ENCODE results near the gene TPSD1.
"Not testable (repeated sequence)": the region's sequence is repeated elsewhere in the genome, so short reads cannot be mapped to it uniquely, and the experiment has no call there.

TPSD1 gene

GRCh38 chr16:1243907-1244850 is 11.7 kb upstream of the TPSD1 start:
- not testable (repeated sequence) for DNase-seq

- DNase-seq = no peak
Observed at GRCh38 chr16:1244881-1245280, 11.0 kb upstream of the TPSD1 start.

GRCh38 chr16:1245452-1246020 is 10.3 kb upstream of the TPSD1 start:
- no peak for DNase-seq

- not testable (repeated sequence) for DNase-seq
Observed at GRCh38 chr16:1247903-1248537, 7.8 kb upstream of the TPSD1 start.

- not testable (repeated sequence) for DNase-seq
Observed at GRCh38 chr16:1249031-1249755, 6.7 kb upstream of the TPSD1 start.

GRCh38 chr16:1253701-1254364 is 2.0 kb upstream of the TPSD1 start:
- DNase-seq = not testable (repeated sequence)

- DNase-seq = not testable (repeated sequence)
Observed at GRCh38 chr16:1254821-1255220, 1.0 kb upstream of the TPSD1 start.

- not testable (repeated sequence) for DNase-seq
Observed at GRCh38 chr16:1256296-1256873, 516 bp downstream of the TPSD1 start.

- DNase-seq = no peak
Observed at GRCh38 chr16:1256874-1257322, 1.0 kb downstream of the TPSD1 start.

- DNase-seq = no peak
Observed at GRCh38 chr16:1257561-1258224, 1.8 kb downstream of the TPSD1 start.

GRCh38 chr16:1258225-1258600 is 2.3 kb downstream of the TPSD1 start:
- DNase-seq = no peak

GRCh38 chr16:1258906-1259759 is 3.3 kb downstream of the TPSD1 start:
- DNase-seq = no peak

GRCh38 chr16:1259760-1260068 is 3.8 kb downstream of the TPSD1 start:
- no peak for DNase-seq

- DNase-seq = no peak
Observed at GRCh38 chr16:1260101-1260680, 4.3 kb downstream of the TPSD1 start.

GRCh38 chr16:1261131-1261892 is 5.4 kb downstream of the TPSD1 start:
- no peak for DNase-seq

GRCh38 chr16:1262210-1262845 is 6.5 kb downstream of the TPSD1 start:
- DNase-seq = no peak

GRCh38 chr16:1262846-1263221 is 7.0 kb downstream of the TPSD1 start:
- DNase-seq = no peak

GRCh38 chr16:1263591-1264344 is 7.9 kb downstream of the TPSD1 start:
- no peak for DNase-seq

All from stimulated activated CD4-positive, alpha-beta T cell treated with anti-CD3 and anti-CD28 coated beads, Interleukin-12 subunit alpha, Interleukin-12 subunit beta, amount 100 ng/mL, for 4 hours (primary cell).